SK-N-SH (cell line): ENCODE results near the gene TXNDC12. TPM values are rescaled to one million over a fixed set of nuclear protein-coding genes. Genes with fewer than 3 reads are reported as not detected.
A peak's percentile ranks its signal among the peaks of the same experiment; 100 is the strongest.
"Not testable (repeated sequence)": the region's sequence is repeated elsewhere in the genome, so short reads cannot be mapped to it uniquely, and the experiment has no call there.

Experiments
- CTCF ChIA-PET: fragments of 300-600, 350-600 bp; formaldehyde crosslinking; extraction: SDS; loops from one replicate; lab custom pipeline; 2021; lab: Yijun Ruan, JAX
- POLR2A ChIA-PET: fragments of 350-600 bp; sonication (Branson Sonifier 250); formaldehyde crosslinking; extraction: SDS; loops from one replicate; lab custom pipeline; 2020; ENCODE audit warnings: antibody characterized with exemption, inconsistent platforms; lab: Yijun Ruan, JAX
- DNase-seq: peaks from one replicate; pipeline ENCODE4 v3.0.0; 2012
- H2AFZ ChIP-seq: fragments of 200-600 bp; sonication (generic); 2 replicates; pipeline ENCODE4 v1.8.1; 2016; ENCODE audit warnings: antibody characterized with exemption, mild to moderate bottlenecking, low read depth
- H3F3A ChIP-seq: fragments of 200-600 bp; sonication (generic); replicated peaks from 2 replicates; pipeline ENCODE3; 2016; ENCODE audit warnings: antibody characterized with exemption, mild to moderate bottlenecking; ENCODE audit not compliant: insufficient read depth
- H3K27ac ChIP-seq, 2 experiments: fragments of 200-500 bp in 1 of 2; fragments of 200-600 bp in 1 of 2; sonication (Bioruptor generic) in 1 of 2; sonication (generic), shearing (Covaris generic) in 1 of 2; 2 replicates each; pipeline versions ENCODE4 v1.5.1 to v1.6.1; 2014 to 2016; ENCODE audit warnings: low read depth in 2 of 2, inconsistent platforms in 1 of 2, low read length in 1 of 2, mild to moderate bottlenecking in 1 of 2, mixed read lengths in 1 of 2
- H3K27me3 ChIP-seq: fragments of 200-600 bp; sonication (generic), shearing (Covaris generic); 2 replicates; pipeline ENCODE4 v1.6.1; 2016; ENCODE audit warnings: mixed run types; ENCODE audit not compliant: insufficient read depth
- H3K36me3 ChIP-seq, 2 experiments: fragments of 200-500 bp in 1 of 2; fragments of 200-600 bp in 1 of 2; sonication (Bioruptor generic) in 1 of 2; sonication (generic) in 1 of 2; replicated peaks in 1 of 2; 2 replicates each; pipeline versions ENCODE3 to v1.5.1; 2014 to 2016; ENCODE audit warnings: low read length in 1 of 2, mild to moderate bottlenecking in 1 of 2; ENCODE audit not compliant: insufficient read depth in 2 of 2, control insufficient read depth in 1 of 2
- H3K4me1 ChIP-seq, 2 experiments: fragments of 200-500 bp in 1 of 2; fragments of 200-600 bp in 1 of 2; sonication (Bioruptor generic) in 1 of 2; sonication (generic), shearing (Covaris generic) in 1 of 2; 2 replicates each; pipeline versions ENCODE4 v1.5.1 to v1.6.1; 2014 to 2016; ENCODE audit warnings: low read depth in 1 of 2, low read length in 1 of 2, mixed run types in 1 of 2; ENCODE audit not compliant: insufficient read depth in 2 of 2, control insufficient read depth in 1 of 2
- H3K4me2 ChIP-seq: fragments of 200-600 bp; sonication (generic), shearing (Covaris generic); 2 replicates; pipeline ENCODE4 v1.6.1; 2017; ENCODE audit warnings: mixed run types
- H3K4me3 ChIP-seq, 2 experiments: fragments of 200-500 bp in 1 of 2; fragments of 200-600 bp in 1 of 2; sonication (Bioruptor generic) in 1 of 2; sonication (generic), shearing (Covaris generic) in 1 of 2; 2 replicates each; pipeline versions ENCODE4 v1.5.1 to v1.8.1; 2014 to 2016; ENCODE audit warnings: low read depth in 2 of 2, inconsistent platforms in 1 of 2, low read length in 1 of 2, mild to moderate bottlenecking in 1 of 2, mixed read lengths in 1 of 2, moderate library complexity in 1 of 2
- H3K79me2 ChIP-seq: fragments of 200-600 bp; sonication (generic); 2 replicates; pipeline ENCODE4 v1.8.1; 2017; ENCODE audit warnings: mild to moderate bottlenecking; ENCODE audit not compliant: insufficient read depth
- H3K9ac ChIP-seq: fragments of 200-600 bp; sonication (generic); 2 replicates; pipeline ENCODE4 v1.6.1; 2017; ENCODE audit warnings: mixed run types
- H3K9me2 ChIP-seq: fragments of 200-600 bp; sonication (generic); 2 replicates; pipeline ENCODE4 v1.6.1; 2017; ENCODE audit warnings: mixed run types
- H3K9me3 ChIP-seq: fragments of 200-600 bp; sonication (generic); 2 replicates; pipeline ENCODE4 v1.6.1; 2017; ENCODE audit warnings: mixed run types, mild to moderate bottlenecking, moderate library complexity
- H4K20me1 ChIP-seq: fragments of 200-600 bp; sonication (generic); 2 replicates; pipeline ENCODE4 v1.6.1; 2017; ENCODE audit warnings: mild to moderate bottlenecking, mixed run types; ENCODE audit not compliant: insufficient read depth
- CHD2 ChIP-seq: fragments of 150-350 bp; IDR thresholded peaks from 2 replicates; pipeline ENCODE4 v1.6.1; 2018; ENCODE audit warnings: low read length; ENCODE audit not compliant: partially characterized antibody
- EP300 ChIP-seq, 2 experiments: IDR thresholded peaks; 2 replicates each; pipeline versions ENCODE4 v1.4.0 to v1.6.1; 2012; ENCODE audit warnings: borderline replicate concordance in 1 of 2, low read depth in 1 of 2, low read length in 1 of 2
- EZH2phosphoT487 ChIP-seq: fragments of 200-600 bp; sonication (generic); IDR thresholded peaks from 2 replicates; pipeline ENCODE4 v1.6.1; 2017; ENCODE audit warnings: low read depth, mixed run types, mild to moderate bottlenecking, antibody characterized with exemption, moderate library complexity, borderline replicate concordance
- GABPA ChIP-seq: IDR thresholded peaks from 2 replicates; pipeline ENCODE4 v1.4.0; 2012; ENCODE audit warnings: low read depth, mild to moderate bottlenecking
- JUND ChIP-seq: IDR thresholded peaks from 2 replicates; pipeline ENCODE4 v1.4.0; 2012
- MEF2A ChIP-seq: IDR thresholded peaks from 2 replicates; pipeline ENCODE4 v1.4.0; 2012; ENCODE audit warnings: low read depth, borderline replicate concordance
- NFIC ChIP-seq: IDR thresholded peaks from 2 replicates; pipeline ENCODE4 v1.4.0; 2012; ENCODE audit warnings: borderline replicate concordance
- RAD21 ChIP-seq: IDR thresholded peaks from 2 replicates; pipeline ENCODE4 v1.6.1; 2012; ENCODE audit warnings: mild to moderate bottlenecking, low read length
- RFX5 ChIP-seq: IDR thresholded peaks from 2 replicates; pipeline ENCODE4 v1.6.1; 2012; ENCODE audit warnings: mild to moderate bottlenecking, improper control_type of control experiment, low read length
- RXRA ChIP-seq: IDR thresholded peaks from 2 replicates; pipeline ENCODE4 v1.4.0; 2012; ENCODE audit warnings: low read depth, mild to moderate bottlenecking, borderline replicate concordance
- SIN3A ChIP-seq: IDR thresholded peaks from 2 replicates; pipeline ENCODE4 v1.6.1; 2012; ENCODE audit warnings: low read depth, mild to moderate bottlenecking, low read length, moderate library complexity, borderline replicate concordance
- SMC3 ChIP-seq: IDR thresholded peaks from 2 replicates; pipeline ENCODE4 v1.6.1; 2012; ENCODE audit warnings: low read depth, low read length, improper control_type of control experiment
- TCF12 ChIP-seq: IDR thresholded peaks from 2 replicates; pipeline ENCODE4 v1.4.0; 2012
- TEAD4 ChIP-seq: IDR thresholded peaks from 2 replicates; pipeline ENCODE4 v1.4.0; 2012; ENCODE audit warnings: mild to moderate bottlenecking, borderline replicate concordance; ENCODE audit not compliant: insufficient read depth
- YY1 ChIP-seq: IDR thresholded peaks from 2 replicates; pipeline ENCODE4 v1.4.0; 2012; ENCODE audit warnings: low read depth, mild to moderate bottlenecking
- WGBS: methylation state at CpG from one replicate; pipeline ENCODE4 v1.1.6; 2017; ENCODE audit warnings: low lambda C conversion rate; 5-methylcytosine and 5-hydroxymethylcytosine counted together
- polyA plus RNA-seq, 3 experiments: library from polyadenylated mRNA; depleted of rRNA; stranded (reverse); fragments of >200 nt; gene quantifications; 2 replicates each; pipeline ENCODE4 v1.2.3, GENCODE V29; 2012
- TF ChIP-seq, protein P1 (sequence below): IDR thresholded peaks from 2 replicates; pipeline ENCODE4; 2012
- TF ChIP-seq, protein P2 (sequence below): IDR thresholded peaks from 2 replicates; pipeline ENCODE4 v1.4.0; 2012; ENCODE audit warnings: low read depth, borderline replicate concordance

TXNDC12 gene
- polyA plus RNA-seq, 1 of the 3 experiments (the other 2 are of a cell fraction): 37.2 TPM

DNA sequence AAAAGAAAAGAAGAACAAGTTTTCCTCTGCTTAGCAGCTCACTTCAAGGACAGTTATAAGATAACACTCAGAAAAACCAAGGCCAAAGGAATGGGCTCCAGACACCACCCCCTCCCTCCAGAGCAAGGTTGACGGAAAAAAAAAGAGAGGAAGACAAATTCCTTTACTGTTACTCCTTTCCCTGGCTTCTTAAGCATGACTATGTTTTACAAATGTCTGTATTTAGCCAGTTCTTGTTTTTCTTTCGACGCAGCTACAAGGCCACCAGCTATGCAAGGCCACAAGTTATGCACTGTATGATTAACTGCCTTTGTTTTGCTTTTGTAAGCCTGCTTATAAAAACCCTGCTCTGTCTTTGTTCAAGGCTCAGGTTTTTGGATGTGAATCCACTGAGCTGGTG is 49.4 kb downstream of the TXNDC12 start:
- H3K36me3 ChIP-seq, H3K4me3 ChIP-seq, H3K27me3 ChIP-seq, H4K20me1 ChIP-seq, H3K79me2 ChIP-seq, H3K9me3 ChIP-seq, POLR2A ChIA-PET, DNase-seq, H3K9me2 ChIP-seq: not testable (repeated sequence)
- H3K9ac ChIP-seq: peak overlapping the region; percentile 40; the same call in 1 of the 2 replicates
- peak overlapping the region; percentile 36; the same call in 1 of the 2 replicates for H3K4me2 ChIP-seq
- H3F3A ChIP-seq: peaks cover 14% of the 10 kb centered on the region
- H3K4me1 ChIP-seq: peaks cover 0 to 21% of the 10 kb centered on the region in 2 experiments; a peak in 1 of 4 replicates
- peak overlapping the region; percentile 82 for H2AFZ ChIP-seq
- TF ChIP-seq TCF12 (peak; percentile 49), JUND (peak; percentile 10; the same call in 1 of the 2 replicates)
- TF ChIP-seq, protein P1, sequence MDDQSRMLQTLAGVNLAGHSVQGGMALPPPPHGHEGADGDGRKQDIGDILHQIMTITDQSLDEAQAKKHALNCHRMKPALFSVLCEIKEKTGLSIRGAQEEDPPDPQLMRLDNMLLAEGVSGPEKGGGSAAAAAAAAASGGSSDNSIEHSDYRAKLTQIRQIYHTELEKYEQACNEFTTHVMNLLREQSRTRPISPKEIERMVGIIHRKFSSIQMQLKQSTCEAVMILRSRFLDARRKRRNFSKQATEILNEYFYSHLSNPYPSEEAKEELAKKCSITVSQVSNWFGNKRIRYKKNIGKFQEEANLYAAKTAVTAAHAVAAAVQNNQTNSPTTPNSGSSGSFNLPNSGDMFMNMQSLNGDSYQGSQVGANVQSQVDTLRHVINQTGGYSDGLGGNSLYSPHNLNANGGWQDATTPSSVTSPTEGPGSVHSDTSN: peak; percentile 56
- CTCF ChIA-PET: interaction anchor here (1.1 to 3.2 kb wide), 3 partner anchors 100 to 202 kb away, joined by 3 to 30 read pairs (median 3); no protein-coding TSS in a partner anchor
- 12% methylated on average over 3 of the region's 3 CpGs for WGBS
- peak overlapping the region in 1 of 2 experiments; percentile 87; a peak in 2 of 4 replicates for H3K27ac ChIP-seq

DNA sequence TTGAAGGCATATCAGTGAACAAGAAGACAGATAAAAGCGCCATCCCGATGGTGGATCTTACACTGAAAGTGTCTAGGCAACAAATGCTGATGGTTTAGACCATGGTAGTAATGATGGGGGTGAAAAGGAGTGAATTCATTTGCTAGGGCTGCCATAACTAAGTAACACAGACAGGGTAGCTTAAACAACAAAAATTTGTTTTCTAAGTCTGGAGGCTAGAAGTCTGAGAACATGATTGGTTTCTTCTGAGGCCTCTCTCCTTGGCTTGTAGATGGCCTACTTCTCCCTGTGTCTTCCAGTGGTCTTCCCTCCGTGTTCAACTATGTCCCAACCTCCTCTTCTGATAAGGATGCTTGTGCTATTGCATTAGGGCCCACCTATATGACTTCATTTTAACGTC is 51.1 kb downstream of the TXNDC12 start:
- CTCF ChIA-PET: interaction anchor here (0.6 to 3.2 kb wide), 3 partner anchors 12 to 107 kb away, joined by 3 to 30 read pairs (median 4); no protein-coding TSS in a partner anchor
- H3K4me3 ChIP-seq: no peak overlapping the region
- no peaks in the 10 kb centered on the region for H3K36me3 ChIP-seq
- TF ChIP-seq YY1: no peak
- peaks cover 14% of the 10 kb centered on the region for H3F3A ChIP-seq
- peaks cover 0 to 21% of the 10 kb centered on the region in 2 experiments; a peak in 1 of 4 replicates for H3K4me1 ChIP-seq
- H3K79me2 ChIP-seq: no peaks in the 10 kb centered on the region
- H3K27ac ChIP-seq: no peak overlapping the region
- POLR2A ChIA-PET: no interaction called here
- no peaks in the 10 kb centered on the region for H4K20me1 ChIP-seq
- H3K4me2 ChIP-seq: no peak overlapping the region
- H3K9me3 ChIP-seq: no peaks in the 10 kb centered on the region
- no peak overlapping the region for H2AFZ ChIP-seq
- no peaks in the 10 kb centered on the region for H3K9me2 ChIP-seq
- 55% methylated on average over 4 of the region's 4 CpGs for WGBS
- no peaks in the 10 kb centered on the region for H3K27me3 ChIP-seq
- no peak for DNase-seq
- no peak overlapping the region for H3K9ac ChIP-seq

- no peaks in the 10 kb centered on the region for H3K79me2 ChIP-seq
- no peaks in the 10 kb centered on the region for H3K9me3 ChIP-seq
- no peaks in the 10 kb centered on the region for H3K27me3 ChIP-seq
- peaks cover 11% of the 10 kb centered on the region for H3F3A ChIP-seq
- no peaks in the 10 kb centered on the region for H3K9me2 ChIP-seq
- ChIA-PET CTCF (interaction anchor here (0.9 to 7.6 kb wide), 6 partner anchors 15 to 104 kb away, joined by 3 to 117 read pairs (median 3); no protein-coding TSS in a partner anchor), POLR2A (interaction anchor here (1.6 kb wide), 1 partner anchor 104 kb away, joined by 3 read pairs; no protein-coding TSS in a partner anchor)
- peak; percentile 79 for DNase-seq
- peaks cover 6 to 16% of the 10 kb centered on the region in 2 experiments; a peak in 2 of 4 replicates for H3K4me1 ChIP-seq
- no peak overlapping the region for H3K27ac ChIP-seq
- H3K9ac ChIP-seq: no peak overlapping the region
- no peak overlapping the region for H2AFZ ChIP-seq
- WGBS: 47% methylated on average over 9 of the region's 9 CpGs
- H3K4me2 ChIP-seq: no peak overlapping the region
- no peaks in the 10 kb centered on the region for H3K36me3 ChIP-seq
- no peak overlapping the region for H3K4me3 ChIP-seq
- H4K20me1 ChIP-seq: no peaks in the 10 kb centered on the region
- TF ChIP-seq MEF2A: no peak
- 0 out of 2 replicates have a peak, but pooled peaks have one; percentile 11 for TF ChIP-seq SIN3A
- no peak for TF ChIP-seq TEAD4
- no peak for TF ChIP-seq EZH2phosphoT487
- peak; percentile 96 for TF ChIP-seq SMC3
- peak; percentile 97 for TF ChIP-seq RAD21
- no peak for TF ChIP-seq GABPA
- peak; percentile 41 for TF ChIP-seq CHD2
- TF ChIP-seq, protein P2, sequence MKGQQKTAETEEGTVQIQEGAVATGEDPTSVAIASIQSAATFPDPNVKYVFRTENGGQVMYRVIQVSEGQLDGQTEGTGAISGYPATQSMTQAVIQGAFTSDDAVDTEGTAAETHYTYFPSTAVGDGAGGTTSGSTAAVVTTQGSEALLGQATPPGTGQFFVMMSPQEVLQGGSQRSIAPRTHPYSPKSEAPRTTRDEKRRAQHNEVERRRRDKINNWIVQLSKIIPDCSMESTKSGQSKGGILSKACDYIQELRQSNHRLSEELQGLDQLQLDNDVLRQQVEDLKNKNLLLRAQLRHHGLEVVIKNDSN: no peak
- TF ChIP-seq RFX5: no peak
- TF ChIP-seq YY1: no peak
- no peak for TF ChIP-seq NFIC
- TF ChIP-seq JUND: no peak
- no peak for TF ChIP-seq RXRA
- no peak for TF ChIP-seq EP300 (IDR thresholded peaks at IDR 0.05; ENCODE audit: borderline replicate concordance in 1 of 2, low read depth in 1 of 2, low read length in 1 of 2)
Measured at GRCh38 chr1:52002038-52002917, 52.7 kb downstream of the TXNDC12 start.
